Heart left ventricle (tissue), 16 donors: ENCODE data around the gene NRCAM. TPM values are rescaled to one million over a fixed set of nuclear protein-coding genes. Genes with fewer than 3 reads are reported as not detected.

Source experiments
- ATAC-seq, 4 donors: fragments of 200-7000 bp; cut with Tn5 transposase; one replicate each; pipeline ENCODE4 v1.9.1; 2020 to 2022; ENCODE audit warnings: moderate library complexity in 4 of 4, mild to moderate bottlenecking in 3 of 4, moderate number of reproducible peaks in 1 of 4
- DNase-seq, 5 donors: peaks; one replicate each; pipeline ENCODE4 v3.0.0-alpha.2; 2020
- H3K27ac ChIP-seq, 12 donors: fragments of 200-600 bp; sonication (generic) in 4 of 12; one replicate each; pipeline versions ENCODE4 v1.5.0 to v1.8.0; 2016 to 2022; ENCODE audit warnings: mild to moderate bottlenecking in 2 of 12
- H3K27me3 ChIP-seq, 9 donors: fragments of 200-600 bp; sonication (generic) in 2 of 9; one replicate each; pipeline versions ENCODE4 v1.5.1 to v1.8.0; 2016 to 2022; ENCODE audit warnings: mild to moderate bottlenecking in 3 of 9
- H3K36me3 ChIP-seq, 9 donors: fragments of 200-600 bp; sonication (generic) in 2 of 9; one replicate each; pipeline versions ENCODE4 v1.5.0 to v1.8.0; 2018 to 2022; ENCODE audit warnings: mild to moderate bottlenecking in 2 of 9
- H3K4me1 ChIP-seq, 12 donors: fragments of 200-600 bp; sonication (generic) in 4 of 12; one replicate each; pipeline versions ENCODE4 v1.5.0 to v1.8.0; 2016 to 2022; ENCODE audit warnings: mild to moderate bottlenecking in 3 of 12
- H3K4me3 ChIP-seq, 12 donors: fragments of 200-600 bp; sonication (generic) in 4 of 12; one replicate each; pipeline versions ENCODE4 v1.5.0 to v1.8.0; 2017 to 2022; ENCODE audit warnings: mild to moderate bottlenecking in 9 of 12, moderate library complexity in 4 of 12
- H3K9me3 ChIP-seq, 12 donors: fragments of 200-600 bp; sonication (generic) in 4 of 12; one replicate each; pipeline versions ENCODE4 v1.5.0 to v1.8.0; 2016 to 2022; ENCODE audit warnings: mild to moderate bottlenecking in 1 of 12
- CTCF ChIP-seq, 12 donors: fragments of 200-600 bp; sonication (generic) in 4 of 12; IDR thresholded peaks; one replicate each; pipeline versions ENCODE4 v1.5.0 to v1.8.0; 2018 to 2022; ENCODE audit warnings: antibody characterized with exemption in 12 of 12, mild to moderate bottlenecking in 5 of 12
- POLR2A ChIP-seq, 2 donors: fragments of 450-650 bp; IDR thresholded peaks; one replicate each; pipeline ENCODE4 v1.6.1; 2017; ENCODE audit warnings: antibody characterized with exemption in 2 of 2, mild to moderate bottlenecking in 2 of 2, moderate library complexity in 2 of 2
- WGBS, 4 donors: extraction: QIAGEN DNeasy Blood & Tissue Kit in 2 of 4; methylation state at CpG; one replicate each; pipeline versions ENCODE4 v1.1.5 to v1.1.7; 2013 to 2018; 5-methylcytosine and 5-hydroxymethylcytosine counted together
- intact Hi-C, 10 donors: fragments of 100-400 bp; cut with DNase I; formaldehyde crosslinking; loops; one replicate each; pipeline versions ENCODE4 v1.11.1 to v1.14.2; 2022
- polyA plus RNA-seq, 2 donors: library from polyadenylated mRNA; stranded (reverse); fragments of 200-250 nt; gene quantifications; one replicate each; pipeline ENCODE4 v1.2.3, GENCODE V29; 2013
- total RNA-seq, 9 donors: library from RNA; depleted of rRNA in 2 of 9; stranded (reverse); fragments of >200 nt in 2 of 9; fragmentation: NEBNext Ultra II Directional in 3 of 9; extraction: Animal tissue kit (Norgen Biotek cat#: 25700) in 3 of 9; gene quantifications; one replicate each; pipeline versions ENCODE4 v1.1.0 to v1.2.4, GENCODE V29; 2016 to 2023
- donor health status: ischemic (EF 13 %, LVEDD 7.1; RV severe dilation, severe dysfunction).
- donor health status: healthy with polysubstance abuse.
- donor health status: DM: no; HTN: yes; CAD: no.
- donor health status: DM: no; HTN: no; CAD: no.
- donor health status: ischemic (EF 25% LVEDD 6.9; RV normal size, moderate dysfunction).
- donor health status: ischemic (EF 25% LVEDD 5.7; RV mildly dilated, moderate dysfunction).
- donor health status: healthy.
- donor health status: DM: yes; HTN: yes; CAD: no.
- donor health status: ischemic (EF 35%, LVEDD 5.7; RV mildly dilated, moderate dysfunction).
- donor health status: nonischemic (EF 11% LVEDD 7.7; RV severe dilation, severe dysfunction).
- donor health status: DM: yes; HTN: yes; CAD: no.
- donor health status: PGD.
- donor health status: ischemic (EF 29% LVEDD 5.4; RV normal size, mild dysfunction).
- donor health status: nonischemic (EF 23%, LVEDD 6.1; RV moderate dilation, normal function).

NRCAM gene
- total and polyA plus RNA-seq, 11 donors: 0.07 to 2.5 (median 0.36) TPM

- 91 to 92% (median 92%) methylated on average over 9 of the region's 9 CpGs for WGBS, 4 donors
- intact Hi-C loops: no loop called here
- H3K9me3 ChIP-seq: no peaks in the 10 kb centered on the region
Measured at GRCh38 chr7:108286290-108286904, 169.8 kb downstream of the NRCAM start.

GRCh38 chr7:108285778-108286177 is 170.5 kb downstream of the NRCAM start:
- no peak overlapping the region for H3K27ac ChIP-seq
- intact Hi-C loops: no loop called here
- H3K4me1 ChIP-seq: no peaks in the 10 kb centered on the region
- no peaks in the 10 kb centered on the region for H3K36me3 ChIP-seq
- no peak for ATAC-seq
- TF ChIP-seq CTCF (IDR thresholded peaks at IDR 0.05) (no peak), POLR2A (IDR thresholded peaks at IDR 0.05) (no peak)
- DNase-seq: no peak
- peaks cover 0 to 7% (median 0%) of the 10 kb centered on the region in 9 donors for H3K27me3 ChIP-seq
- H3K4me3 ChIP-seq: no peak overlapping the region
- H3K9me3 ChIP-seq: no peaks in the 10 kb centered on the region
- WGBS, 4 donors: 70 to 81% (median 73%) methylated on average over 2 of the region's 2 CpGs

More at GRCh38 chr7:108286290-108286904, 169.8 kb downstream of the NRCAM start:
- no peak for TF ChIP-seq POLR2A (IDR thresholded peaks at IDR 0.05)
- TF ChIP-seq CTCF (IDR thresholded peaks at IDR 0.05): no peak
- DNase-seq (no peak), ATAC-seq (no peak)
- Histone ChIP-seq H3K27me3 (peaks cover 0 to 7% (median 0%) of the 10 kb centered on the region in 9 donors), H3K27ac (no peak overlapping the region), H3K4me3 (no peak overlapping the region), H3K36me3 (no peaks in the 10 kb centered on the region), H3K4me1 (no peaks in the 10 kb centered on the region)

GRCh38 chr7:108285003-108285368 is 171.2 kb downstream of the NRCAM start:
- Histone ChIP-seq H3K4me3 (no peak overlapping the region), H3K4me1 (no peaks in the 10 kb centered on the region), H3K27ac (no peak overlapping the region), H3K36me3 (no peaks in the 10 kb centered on the region), H3K9me3 (no peaks in the 10 kb centered on the region), H3K27me3 (peaks cover 0 to 7% (median 0%) of the 10 kb centered on the region in 9 donors)
- ATAC-seq (no peak), DNase-seq (no peak)
- no peak for TF ChIP-seq POLR2A (IDR thresholded peaks at IDR 0.05)
- TF ChIP-seq CTCF (IDR thresholded peaks at IDR 0.05): no peak
- intact Hi-C loops: no loop called here
- 83 to 89% (median 86%) methylated on average over 2 of the region's 2 CpGs for WGBS, 4 donors

DNA sequence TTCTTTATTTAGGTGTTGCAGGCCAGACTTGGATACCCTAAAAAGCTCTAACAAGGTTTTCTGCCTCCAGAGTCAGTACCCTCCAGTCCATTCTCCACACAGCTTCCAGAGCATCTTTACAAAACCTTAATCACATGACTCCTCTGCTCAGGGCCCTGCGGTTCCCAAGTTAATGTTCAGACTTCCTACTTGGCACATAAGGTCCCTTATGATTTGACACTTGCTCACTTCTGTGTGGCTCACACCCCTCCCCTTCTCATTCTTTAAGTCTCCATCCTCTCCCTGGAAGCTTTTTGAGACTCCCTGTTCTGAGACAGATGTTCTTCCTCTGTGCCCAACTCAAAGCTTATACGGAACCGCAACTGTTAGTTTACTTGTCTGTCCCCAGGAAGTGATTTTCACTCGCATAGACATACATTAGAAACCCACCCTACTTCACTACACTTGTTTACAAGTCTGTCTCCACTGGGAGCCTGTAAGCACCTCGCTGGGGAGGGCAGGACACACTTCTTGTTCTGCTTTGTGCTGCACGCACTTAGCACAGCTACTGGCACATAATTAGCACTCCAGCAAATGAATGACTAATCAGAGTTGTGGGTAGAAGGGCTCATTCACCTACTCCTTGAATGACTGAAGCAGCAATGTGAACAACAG is 171.8 kb downstream of the NRCAM start:
- WGBS, 4 donors: 65 to 75% (median 72%) methylated on average over 6 of the region's 6 CpGs
- intact Hi-C loops: no loop called here
- peaks cover 0 to 7% (median 0%) of the 10 kb centered on the region in 9 donors for H3K27me3 ChIP-seq
- no peak overlapping the region for H3K4me3 ChIP-seq
- no peak for TF ChIP-seq CTCF (IDR thresholded peaks at IDR 0.05)
- no peak for TF ChIP-seq POLR2A (IDR thresholded peaks at IDR 0.05)
- no peak for ATAC-seq
- no peaks in the 10 kb centered on the region for H3K4me1 ChIP-seq
- H3K27ac ChIP-seq: no peak overlapping the region
- no peaks in the 10 kb centered on the region for H3K9me3 ChIP-seq
- no peaks in the 10 kb centered on the region for H3K36me3 ChIP-seq
- DNase-seq: no peak
